Nephron (organoid): Measurements from ENCODE around the gene PGR.

Source experiments
- H3K27ac Mint-ChIP-seq, 3 experiments: 2 replicates each; pipeline ENCODE4 v1.8.0; 2020; ENCODE audit warnings: mixed read lengths in 3 of 3, mild to moderate bottlenecking in 2 of 3, moderate library complexity in 1 of 3
- H3K27me3 Mint-ChIP-seq: 2 replicates; pipeline ENCODE4 v1.8.0; 2021; ENCODE audit warnings: low read depth, mild to moderate bottlenecking, moderate library complexity, mixed read lengths
- H3K36me3 Mint-ChIP-seq: 2 replicates; pipeline ENCODE4 v1.8.0; 2020; ENCODE audit warnings: low read depth, mixed read lengths
- H3K4me1 Mint-ChIP-seq: 2 replicates; pipeline ENCODE4 v1.8.0; 2020; ENCODE audit warnings: mixed read lengths
- H3K4me3 Mint-ChIP-seq, 3 experiments: 2 replicates each; pipeline ENCODE4 v1.8.0; 2020; ENCODE audit warnings: mild to moderate bottlenecking in 3 of 3, mixed read lengths in 3 of 3, moderate library complexity in 2 of 3
- H3K9me3 Mint-ChIP-seq: 2 replicates; pipeline ENCODE4 v1.8.0; 2020; ENCODE audit warnings: mixed read lengths
- CTCF ChIP-seq, 3 experiments: fragments of 200-600 bp; sonication (generic); IDR thresholded peaks; one replicate each; pipeline ENCODE4 v1.5.0; 2021; ENCODE audit warnings: antibody characterized with exemption in 3 of 3; ENCODE audit not compliant: unreplicated experiment in 3 of 3

The PGR gene

DNA sequence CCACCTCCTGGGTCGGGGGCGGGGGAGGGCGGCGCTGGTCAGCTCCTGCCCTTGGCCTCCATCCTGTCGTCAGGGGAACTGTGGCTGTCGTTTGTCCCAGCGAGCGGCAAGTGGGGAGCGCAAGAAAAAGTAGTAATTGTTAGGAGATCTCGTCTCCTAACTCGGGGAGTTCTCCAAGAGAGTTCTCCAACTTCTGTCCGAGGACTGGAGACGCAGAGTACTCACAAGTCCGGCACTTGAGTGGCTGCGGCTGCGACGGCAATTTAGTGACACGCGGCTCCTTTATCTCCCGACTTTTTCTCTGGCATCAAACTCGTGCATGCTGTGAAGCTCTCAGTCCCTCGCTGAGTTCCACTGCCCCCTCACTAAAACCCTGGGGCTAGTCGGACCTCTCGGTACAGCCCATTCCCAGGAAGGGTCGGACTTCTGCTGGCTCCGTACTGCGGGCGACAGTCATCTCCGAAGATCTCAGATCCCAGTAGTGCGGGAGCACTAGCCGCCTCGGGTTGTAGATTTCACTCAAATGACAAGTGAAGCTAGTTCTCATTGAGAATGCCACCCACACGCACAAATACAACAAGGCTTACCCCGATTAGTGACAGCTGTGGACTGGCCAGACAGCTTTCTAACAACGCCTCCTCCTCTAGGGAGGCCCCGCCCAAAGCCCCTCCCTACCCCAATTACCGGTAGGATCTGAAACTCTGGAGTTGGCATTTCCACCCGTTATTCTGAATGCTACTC, at the start of gene PGR:
PGR (minus strand) TSS at position 611 of the 741 bp plus-strand sequence. CDS start 743 bp downstream, outside the sequence.
- H3K4me3 Mint-ChIP-seq = peak within 1 kb of the TSS; percentile 75 to 83 (median 79)
- H3K27me3 Mint-ChIP-seq = peaks cover 92% of the 10 kb centered on the region
- H3K36me3 Mint-ChIP-seq = no peaks in the 10 kb centered on the region
- peaks cover 13% of the 10 kb centered on the region for H3K4me1 Mint-ChIP-seq
- no peak for TF ChIP-seq CTCF (IDR thresholded peaks at IDR 0.05; ENCODE audit: unreplicated experiment in 3 of 3)
- no peak within 1 kb of the TSS for H3K27ac Mint-ChIP-seq
- no peaks in the 10 kb centered on the region for H3K9me3 Mint-ChIP-seq

DNA sequence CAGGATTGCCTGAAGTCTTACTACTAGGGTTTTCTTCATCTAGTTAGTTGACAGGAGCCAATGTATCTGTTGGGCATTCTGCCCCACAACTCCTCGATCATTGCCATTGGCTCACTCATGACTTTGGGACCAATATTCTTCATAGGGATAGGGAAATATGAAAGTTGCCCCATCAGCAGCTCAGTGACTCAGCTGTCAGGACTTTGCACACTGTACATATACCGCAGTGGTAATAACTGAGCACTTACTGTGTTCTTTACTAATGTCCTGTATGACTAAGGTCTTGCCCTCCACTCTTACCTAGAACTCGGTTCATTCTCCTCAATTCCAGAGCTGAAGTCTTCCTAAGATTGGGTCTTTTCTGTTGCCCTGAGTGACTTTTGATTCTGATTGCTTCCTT, 46.8 kb upstream of the PGR start:
- Mint-ChIP-seq H3K9me3 (no peaks in the 10 kb centered on the region), H3K4me1 (no peaks in the 10 kb centered on the region)

GRCh38 chr11:101169944-101170343, 40.3 kb upstream of the PGR start:
- H3K27ac Mint-ChIP-seq = no peak overlapping the region
- no peak for TF ChIP-seq CTCF (IDR thresholded peaks at IDR 0.05; ENCODE audit: unreplicated experiment in 3 of 3)
- H3K36me3 Mint-ChIP-seq = no peaks in the 10 kb centered on the region
- no peak overlapping the region for H3K4me3 Mint-ChIP-seq
- H3K27me3 Mint-ChIP-seq = no peaks in the 10 kb centered on the region
- peaks cover 2% of the 10 kb centered on the region for H3K9me3 Mint-ChIP-seq
- no peaks in the 10 kb centered on the region for H3K4me1 Mint-ChIP-seq

More for the DNA sequence above, 46.8 kb upstream of the PGR start:
- no peaks in the 10 kb centered on the region for H3K36me3 Mint-ChIP-seq
- H3K4me3 Mint-ChIP-seq = no peak overlapping the region
- no peaks in the 10 kb centered on the region for H3K27me3 Mint-ChIP-seq
- H3K27ac Mint-ChIP-seq = no peak overlapping the region
- TF ChIP-seq CTCF (IDR thresholded peaks at IDR 0.05; ENCODE audit: unreplicated experiment in 3 of 3) = no peak

DNA sequence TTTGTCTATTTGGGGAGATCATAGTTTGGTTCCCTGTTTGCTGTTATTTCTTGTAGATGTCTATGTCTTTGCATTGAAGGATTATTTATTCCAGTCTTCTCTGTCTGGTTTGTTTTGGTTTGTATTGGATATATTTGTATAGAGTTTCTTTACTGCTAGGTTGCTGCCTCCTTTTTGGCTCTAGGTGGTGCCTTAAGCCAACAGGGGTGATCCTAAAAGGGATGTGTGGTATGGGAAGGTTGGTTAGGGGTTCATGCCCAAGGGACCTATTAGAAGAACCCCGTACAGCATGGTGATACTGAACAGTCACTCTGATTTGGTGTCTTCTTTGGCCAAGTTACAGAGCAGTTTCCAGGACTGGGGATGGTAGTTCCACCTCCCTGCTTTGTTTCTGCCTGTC, 36.4 kb upstream of the PGR start:
- Mint-ChIP-seq H3K4me3 (no peak overlapping the region), H3K36me3 (no peaks in the 10 kb centered on the region), H3K9me3 (peaks cover 3% of the 10 kb centered on the region), H3K27me3 (no peaks in the 10 kb centered on the region), H3K27ac (no peak overlapping the region), H3K4me1 (no peaks in the 10 kb centered on the region)
- no peak for TF ChIP-seq CTCF (IDR thresholded peaks at IDR 0.05; ENCODE audit: unreplicated experiment in 3 of 3)

- no peak overlapping the region for H3K27ac Mint-ChIP-seq
- no peak overlapping the region for H3K4me3 Mint-ChIP-seq
- H3K9me3 Mint-ChIP-seq = peaks cover 14% of the 10 kb centered on the region
- TF ChIP-seq CTCF (IDR thresholded peaks at IDR 0.05; ENCODE audit: unreplicated experiment in 3 of 3) = no peak
- no peaks in the 10 kb centered on the region for H3K4me1 Mint-ChIP-seq
- H3K36me3 Mint-ChIP-seq = no peaks in the 10 kb centered on the region
- no peaks in the 10 kb centered on the region for H3K27me3 Mint-ChIP-seq
Observed at GRCh38 chr11:101158119-101158518, 28.5 kb upstream of the PGR start.
